ENCODE measurements around the gene LRCOL1. TPM values are rescaled to one million over a fixed set of nuclear protein-coding genes. Genes with fewer than 3 reads are reported as not detected.
A peak's percentile ranks its signal among the peaks of the same experiment; 100 is the strongest.

Gene LRCOL1
- total RNA-seq, 2 donors from 2014 or later: not detected

DNA sequence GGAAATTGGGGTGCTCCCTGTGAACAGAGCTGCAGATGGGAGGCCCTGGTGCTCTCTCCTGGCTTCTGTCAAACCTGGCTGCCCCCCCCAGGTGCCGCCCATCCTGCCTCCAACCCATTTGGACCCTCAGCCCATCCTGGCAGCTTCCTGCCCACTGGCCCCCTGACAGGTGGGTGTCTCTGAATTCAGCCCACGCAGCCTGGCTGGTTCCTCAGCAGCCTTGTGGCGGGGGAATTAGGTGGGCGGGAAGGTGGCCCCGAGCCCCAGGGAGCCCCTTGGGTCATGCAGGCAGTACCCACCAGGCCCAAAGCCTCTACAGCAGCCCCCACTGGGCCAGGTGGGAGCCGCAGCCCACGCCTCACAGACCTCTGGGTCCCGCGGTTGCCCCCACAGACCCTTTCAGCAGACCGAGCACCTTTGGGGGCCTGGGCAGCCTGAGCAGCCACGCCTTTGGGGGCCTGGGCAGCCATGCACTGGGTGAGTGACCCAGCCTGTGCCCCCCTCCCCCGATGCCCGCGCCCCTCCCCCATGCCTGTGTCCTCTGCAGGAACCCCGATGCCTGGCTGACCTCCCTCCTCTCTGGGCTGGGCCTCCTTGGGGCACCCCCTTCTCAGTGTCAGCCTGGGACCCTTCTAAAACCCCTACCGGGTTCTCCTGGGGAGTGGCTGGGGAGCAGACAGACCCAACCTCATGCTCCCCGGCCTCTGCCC lies 28.9 kb downstream of the LRCOL1 start:
- Histone ChIP-seq H3K4me1 (no peaks in the 10 kb centered on the region), H3K36me3 (peaks cover 19% of the 10 kb centered on the region), H3K9me3 (no peaks in the 10 kb centered on the region), H3K27me3 (no peaks in the 10 kb centered on the region), H3K4me3 (peak overlapping the region in 1 of 2 donors; percentile 44), H3K27ac (no peak overlapping the region)
- no peak for DNase-seq (ENCODE audit: low spot score)
- TF ChIP-seq CTCF (IDR thresholded peaks at IDR 0.05): no peak

DNA sequence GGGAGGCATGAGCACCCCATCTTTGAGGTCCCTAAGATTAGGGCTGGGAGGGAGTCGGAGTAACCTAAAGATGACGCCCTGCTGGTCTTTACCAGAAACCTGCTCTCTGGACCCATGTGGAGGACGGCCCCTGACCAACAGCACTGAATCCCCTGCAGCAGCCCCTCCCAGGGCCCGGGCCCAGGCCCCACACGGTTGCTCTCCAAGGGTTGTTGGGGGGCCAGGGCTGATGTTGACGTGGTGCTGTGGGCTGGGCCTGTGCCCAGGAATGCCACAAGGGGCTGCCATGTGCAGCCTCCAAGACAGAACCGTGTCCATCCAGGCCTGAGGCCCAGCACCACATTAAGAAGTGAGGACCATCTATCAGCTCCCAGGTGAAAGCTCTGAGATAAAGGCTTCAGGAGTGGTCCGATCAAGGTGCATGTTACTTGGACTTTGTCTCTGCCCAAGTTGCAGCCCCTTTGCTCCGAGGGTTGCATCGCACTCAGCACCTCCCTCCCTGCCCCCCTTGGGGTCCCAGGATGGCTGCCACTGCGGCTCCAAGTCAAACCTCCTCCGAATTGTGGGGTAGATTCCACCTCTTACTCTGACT lies 29.6 kb downstream of the LRCOL1 start:
- Histone ChIP-seq H3K36me3 (peaks cover 24% of the 10 kb centered on the region), H3K27ac (no peak overlapping the region), H3K9me3 (no peaks in the 10 kb centered on the region), H3K4me3 (no peak overlapping the region), H3K27me3 (no peaks in the 10 kb centered on the region), H3K4me1 (no peaks in the 10 kb centered on the region)
- DNase-seq (ENCODE audit: low spot score): no peak
- no peak for TF ChIP-seq CTCF (IDR thresholded peaks at IDR 0.05)

GRCh38 chr12:132579744-132580143 lies 30.6 kb downstream of the LRCOL1 start:
- no peak for DNase-seq (ENCODE audit: low spot score)
- TF ChIP-seq CTCF (IDR thresholded peaks at IDR 0.05): no peak
- H3K9me3 ChIP-seq: no peaks in the 10 kb centered on the region
- no peak overlapping the region for H3K4me3 ChIP-seq
- no peak overlapping the region for H3K27ac ChIP-seq
- no peaks in the 10 kb centered on the region for H3K27me3 ChIP-seq
- no peaks in the 10 kb centered on the region for H3K4me1 ChIP-seq
- H3K36me3 ChIP-seq: peaks cover 31% of the 10 kb centered on the region

DNA sequence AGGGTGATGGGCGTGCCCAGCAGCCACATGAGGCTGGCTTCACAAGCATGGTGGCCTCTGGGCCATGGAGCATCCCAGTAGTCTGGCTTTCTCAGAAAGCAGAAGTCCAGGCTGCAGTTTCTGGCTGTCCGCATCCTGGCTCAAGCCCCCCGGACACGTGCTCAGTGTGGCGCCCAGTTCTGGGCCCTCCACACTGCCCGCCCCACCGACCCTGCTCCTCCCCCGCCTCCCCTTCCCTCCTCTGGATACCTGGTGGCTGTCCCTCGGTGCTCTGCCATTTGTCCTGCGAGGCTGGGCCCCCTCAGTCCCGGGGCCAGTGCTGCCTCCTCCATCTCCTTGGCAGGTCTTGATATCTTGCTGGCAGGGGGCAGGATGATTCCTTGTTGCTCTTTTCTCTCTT lies 31.6 kb downstream of the LRCOL1 start:
- Histone ChIP-seq H3K27me3 (no peaks in the 10 kb centered on the region), H3K4me1 (no peaks in the 10 kb centered on the region), H3K9me3 (no peaks in the 10 kb centered on the region), H3K4me3 (no peak overlapping the region), H3K27ac (no peak overlapping the region), H3K36me3 (peaks cover 40% of the 10 kb centered on the region)
- TF ChIP-seq CTCF (IDR thresholded peaks at IDR 0.05): no peak
- no peak for DNase-seq (ENCODE audit: low spot score)

- Histone ChIP-seq H3K36me3 (peaks cover 41% of the 10 kb centered on the region), H3K4me3 (no peak overlapping the region), H3K4me1 (no peaks in the 10 kb centered on the region), H3K27ac (no peak overlapping the region), H3K27me3 (no peaks in the 10 kb centered on the region), H3K9me3 (no peaks in the 10 kb centered on the region)
- TF ChIP-seq CTCF (IDR thresholded peaks at IDR 0.05): no peak
- no peak for DNase-seq (ENCODE audit: low spot score)
These were observed 32.3 kb downstream of the LRCOL1 start for GRCh38 chr12:132578118-132578517.
